Mesenchymal stem cell (in vitro differentiated cells and primary cell): ENCODE results near the gene BARX1.
A peak's percentile ranks its signal among the peaks of the same experiment; 100 is the strongest.

ENCODE experiments used
- DNase-seq: peaks from one replicate; pipeline ENCODE4 v3.0.0-alpha.2; 2013
- H2AFZ ChIP-seq: one replicate; pipeline ENCODE4 v1.6.1; 2013; ENCODE audit warnings: low read depth, mild to moderate bottlenecking, control low read depth, inconsistent platforms, low read length, moderate library complexity
- H2AK5ac ChIP-seq: 2 replicates; pipeline ENCODE4 v1.6.1; 2013; ENCODE audit warnings: low read length, moderate library complexity, mild to moderate bottlenecking, inconsistent platforms; ENCODE audit not compliant: severe bottlenecking
- H2BK120ac ChIP-seq: one replicate; pipeline ENCODE4 v1.6.1; 2013; ENCODE audit warnings: low read depth, mild to moderate bottlenecking, inconsistent platforms, low read length, moderate library complexity
- H2BK12ac ChIP-seq, 2 experiments: one replicate each; pipeline ENCODE4 v1.6.1; 2013; ENCODE audit warnings: inconsistent platforms in 2 of 2, low read length in 2 of 2, mild to moderate bottlenecking in 2 of 2, moderate library complexity in 2 of 2, control low read depth in 1 of 2
- H2BK15ac ChIP-seq: one replicate; pipeline ENCODE4 v1.6.1; 2013; ENCODE audit warnings: mild to moderate bottlenecking, low read depth, inconsistent platforms; ENCODE audit not compliant: poor library complexity, severe bottlenecking
- H2BK5ac ChIP-seq: 2 replicates; pipeline ENCODE4 v1.6.1; 2013; ENCODE audit warnings: low read depth, mild to moderate bottlenecking, low read length, control low read depth, inconsistent platforms; ENCODE audit not compliant: poor library complexity, severe bottlenecking
- H3K14ac ChIP-seq, 2 experiments: one replicate each; pipeline ENCODE4 v1.6.1; 2013; ENCODE audit warnings: inconsistent platforms in 2 of 2, low read length in 2 of 2, control low read depth in 1 of 2, mild to moderate bottlenecking in 1 of 2, moderate library complexity in 1 of 2
- H3K18ac ChIP-seq, 2 experiments: one replicate each; pipeline ENCODE4 v1.6.1; 2013; ENCODE audit warnings: inconsistent platforms in 2 of 2, low read length in 2 of 2, control low read depth in 1 of 2, low read depth in 1 of 2, mild to moderate bottlenecking in 1 of 2
- H3K23ac ChIP-seq, 2 experiments: one replicate each; pipeline ENCODE4 v1.6.1; 2013; ENCODE audit warnings: inconsistent platforms in 2 of 2, low read length in 2 of 2, mild to moderate bottlenecking in 2 of 2, moderate library complexity in 2 of 2, control low read depth in 1 of 2
- H3K27ac ChIP-seq: 2 replicates; pipeline ENCODE4 v1.5.1; 2013; ENCODE audit warnings: mild to moderate bottlenecking, moderate library complexity, low read length, control low read depth, inconsistent platforms; ENCODE audit not compliant: poor library complexity, severe bottlenecking
- H3K27me3 ChIP-seq, 2 experiments: 2 replicates each; pipeline versions ENCODE4 v1.6.1 to v1.7.0; 2013; ENCODE audit warnings: low read length in 2 of 2, mild to moderate bottlenecking in 2 of 2, moderate library complexity in 2 of 2, control low read depth in 1 of 2, inconsistent platforms in 1 of 2; ENCODE audit not compliant: control insufficient read depth in 1 of 2, insufficient read depth in 1 of 2
- H3K36me3 ChIP-seq, 2 experiments: 2 replicates each; pipeline versions ENCODE4 v1.6.1 to v1.7.0; 2013; ENCODE audit warnings: low read length in 2 of 2, control low read depth in 1 of 2, inconsistent platforms in 1 of 2, low read depth in 1 of 2, mild to moderate bottlenecking in 1 of 2; ENCODE audit not compliant: insufficient read depth in 2 of 2, control insufficient read depth in 1 of 2
- H3K4ac ChIP-seq, 2 experiments: one replicate each; pipeline ENCODE4 v1.6.1; 2013; ENCODE audit warnings: inconsistent platforms in 2 of 2, low read length in 2 of 2, mild to moderate bottlenecking in 2 of 2, moderate library complexity in 2 of 2, control low read depth in 1 of 2, low read depth in 1 of 2
- H3K4me1 ChIP-seq: 2 replicates; pipeline ENCODE4 v1.6.1; 2013; ENCODE audit warnings: low read depth, low read length, control low read depth; ENCODE audit not compliant: control insufficient read depth, insufficient read depth
- H3K4me2 ChIP-seq: 2 replicates; pipeline ENCODE4 v1.6.1; 2013; ENCODE audit warnings: low read length, mild to moderate bottlenecking, inconsistent platforms; ENCODE audit not compliant: poor library complexity, severe bottlenecking
- H3K4me3 ChIP-seq, 2 experiments: 2 replicates each; pipeline versions ENCODE4 v1.5.1 to v1.7.0; 2013; ENCODE audit warnings: low read length in 2 of 2, mild to moderate bottlenecking in 2 of 2, control low read depth in 1 of 2, low read depth in 1 of 2; ENCODE audit not compliant: insufficient read depth in 1 of 2
- H3K79me1 ChIP-seq: replicated peaks from 2 replicates; pipeline ENCODE4 v1.6.1; 2013; ENCODE audit warnings: mild to moderate bottlenecking, control low read depth, low read length, inconsistent platforms; ENCODE audit not compliant: poor library complexity, severe bottlenecking
- H3K9ac ChIP-seq: 2 replicates; pipeline ENCODE4 v1.7.0; 2013; ENCODE audit warnings: mild to moderate bottlenecking, low read length, moderate library complexity
- H3K9me3 ChIP-seq: 2 replicates; pipeline ENCODE4 v1.7.0; 2013; ENCODE audit warnings: mild to moderate bottlenecking, low read length; ENCODE audit not compliant: control insufficient read depth
- H4K8ac ChIP-seq: one replicate; pipeline ENCODE4 v1.6.1; 2013; ENCODE audit warnings: inconsistent platforms, mild to moderate bottlenecking, low read length, moderate library complexity
- H4K91ac ChIP-seq: one replicate; pipeline ENCODE4 v1.6.1; 2013; ENCODE audit warnings: mild to moderate bottlenecking, low read length, inconsistent platforms
- WGBS: methylation state at CpG from one replicate; pipeline ENCODE4 v1.1.7; 2013; ENCODE audit warnings: mixed read lengths; 5-methylcytosine and 5-hydroxymethylcytosine counted together

BARX1 gene

DNA sequence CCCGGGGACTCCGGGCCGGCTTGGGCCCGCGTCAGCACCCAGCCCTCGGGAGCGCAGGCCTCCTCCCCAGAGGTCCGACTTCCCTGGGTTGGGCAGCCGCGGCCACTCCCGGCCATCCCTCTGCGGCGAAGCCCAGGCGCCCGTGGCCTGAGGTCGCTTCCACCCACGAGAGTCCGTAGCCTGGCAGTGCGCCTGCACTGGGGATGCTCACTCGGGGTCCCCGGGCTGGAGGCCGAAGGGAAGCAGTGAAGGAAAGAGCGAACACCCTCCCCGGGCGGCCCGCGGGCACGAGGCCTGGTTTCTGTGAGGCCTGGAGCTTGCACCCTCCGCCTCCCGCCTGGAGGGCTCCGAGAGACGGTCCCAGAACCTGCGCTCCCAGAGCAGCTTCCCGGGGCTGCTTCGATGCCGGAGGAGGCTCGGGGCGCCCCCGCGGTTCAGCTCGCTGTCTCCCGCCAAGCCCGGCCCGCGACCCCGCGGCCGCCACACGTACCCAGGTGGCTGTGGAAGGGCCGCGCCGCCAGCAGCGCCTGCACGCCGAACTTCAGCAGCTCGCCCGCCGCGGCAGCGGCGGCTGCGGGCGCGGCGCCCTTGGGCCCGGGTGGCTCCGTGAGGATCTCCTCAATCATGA, 607 bp downstream of the BARX1 start:
- Histone ChIP-seq H4K8ac (no peak overlapping the region), H3K36me3 (no peaks in the 10 kb centered on the region), H3K23ac (no peak overlapping the region), H3K4me3 (peak overlapping the region in 1 of 2 experiments; percentile 15), H3K18ac (no peak overlapping the region), H3K27ac (no peak overlapping the region), H3K27me3 (peaks cover 91 to 95% of the 10 kb centered on the region in 2 experiments), H2BK120ac (no peak overlapping the region), H3K14ac (no peak overlapping the region), H4K91ac (no peak overlapping the region), H3K4me2 (peak overlapping the region; percentile 40), H2BK12ac (no peak overlapping the region), H2BK15ac (no peak overlapping the region), H2AK5ac (no peak overlapping the region), H2AFZ (no peak overlapping the region), H3K4me1 (peaks cover 47% of the 10 kb centered on the region), H3K79me1 (no peaks in the 10 kb centered on the region), H3K9me3 (peaks cover 16% of the 10 kb centered on the region), H3K9ac (no peak overlapping the region), H3K4ac (no peak overlapping the region), H2BK5ac (no peak overlapping the region)
- no peak for DNase-seq
- WGBS: 2% methylated on average over 52 of the region's 67 CpGs

DNA sequence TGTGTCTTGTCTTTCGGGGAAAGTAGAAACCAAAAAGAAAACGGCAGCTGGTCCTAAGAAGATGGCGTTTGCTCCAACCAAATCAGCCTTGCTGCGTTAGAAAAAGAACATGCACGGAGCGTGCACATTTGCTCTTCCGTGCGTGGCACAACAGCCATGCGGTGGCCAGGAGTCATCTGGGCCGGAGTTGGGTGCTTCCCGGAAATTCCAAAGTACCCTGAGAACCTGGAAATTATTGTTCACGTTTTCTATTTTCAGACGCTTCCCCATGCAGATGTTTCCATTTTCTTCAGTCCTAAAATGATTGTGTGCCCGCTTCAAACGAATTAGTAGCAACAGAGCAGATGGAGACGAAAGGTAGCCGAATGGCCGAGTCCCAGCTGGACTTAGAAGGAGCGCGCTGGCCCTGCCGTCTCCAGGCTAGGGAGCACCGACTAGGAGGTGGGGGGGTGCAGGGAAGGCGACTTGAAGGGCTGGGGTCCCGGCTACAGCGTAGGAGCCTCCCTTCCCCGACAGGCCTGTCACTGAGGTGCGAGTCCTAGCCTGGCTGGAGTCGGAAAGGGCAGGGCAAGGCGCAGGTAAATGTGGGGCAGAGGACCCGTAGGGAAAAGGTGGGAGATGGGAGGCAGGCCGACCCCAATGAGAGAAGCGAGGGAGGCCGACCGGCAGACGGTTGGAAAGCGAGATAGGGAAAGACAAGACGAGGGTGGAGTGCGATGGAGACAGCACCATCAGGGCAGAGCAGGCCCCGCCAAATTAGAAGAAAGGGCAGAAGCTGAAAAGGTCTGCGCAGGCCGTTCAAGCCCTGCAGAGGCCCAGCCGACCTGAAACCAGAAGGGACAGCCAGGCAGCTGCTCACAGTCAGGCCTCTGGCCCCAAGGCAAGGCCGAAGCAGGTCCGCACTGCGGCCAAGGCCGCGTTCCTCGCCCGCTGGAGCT, 1.4 kb downstream of the BARX1 start:
- Histone ChIP-seq H2BK12ac (no peak overlapping the region), H3K4me2 (no peak overlapping the region), H3K4me1 (peaks cover 40% of the 10 kb centered on the region), H3K9ac (no peak overlapping the region), H2AFZ (no peak overlapping the region), H2AK5ac (no peak overlapping the region), H3K14ac (no peak overlapping the region), H3K27ac (no peak overlapping the region), H4K91ac (no peak overlapping the region), H3K27me3 (peaks cover 91 to 95% of the 10 kb centered on the region in 2 experiments), H3K9me3 (peaks cover 18% of the 10 kb centered on the region), H2BK15ac (no peak overlapping the region), H3K36me3 (no peaks in the 10 kb centered on the region), H3K18ac (no peak overlapping the region), H3K4me3 (no peak overlapping the region), H2BK5ac (no peak overlapping the region), H4K8ac (no peak overlapping the region), H3K79me1 (no peaks in the 10 kb centered on the region), H2BK120ac (no peak overlapping the region), H3K4ac (no peak overlapping the region), H3K23ac (no peak overlapping the region)
- WGBS: 8% methylated on average over 49 of the region's 49 CpGs
- no peak for DNase-seq

DNA sequence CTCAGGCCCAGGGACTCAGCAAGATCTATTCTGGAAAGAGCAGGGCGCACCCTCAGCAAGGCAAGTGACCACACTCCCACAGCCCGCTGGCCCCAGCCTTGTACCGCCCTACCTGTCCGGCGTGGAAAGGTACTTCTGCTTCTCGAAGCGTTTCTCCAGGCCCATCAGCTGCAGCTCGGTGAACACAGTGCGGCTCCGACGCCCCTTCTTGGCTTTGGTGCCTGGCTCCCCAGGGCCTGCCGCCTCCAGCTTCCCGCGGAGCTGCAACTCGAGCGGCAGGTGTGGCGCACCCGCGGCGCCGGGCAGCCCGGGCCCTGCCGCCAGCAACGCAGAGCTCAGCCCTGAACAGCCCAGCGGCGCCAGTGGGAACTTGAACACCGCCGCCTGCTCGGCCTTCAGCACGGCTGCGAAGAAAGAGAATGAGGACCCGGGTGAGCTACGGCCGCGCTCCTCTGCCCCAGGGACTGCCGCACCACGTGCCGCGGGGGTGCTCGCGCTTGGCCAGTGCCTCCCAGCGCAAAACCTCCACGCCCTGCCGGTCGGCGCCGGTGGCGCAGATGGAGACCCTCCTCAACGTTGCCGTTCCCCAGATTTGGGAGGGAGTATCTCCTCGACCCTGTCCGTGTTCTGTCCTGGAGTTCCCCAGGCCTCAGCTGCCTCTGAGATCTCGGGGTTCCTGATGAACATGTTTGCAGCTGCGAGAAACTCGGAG, 2.2 kb downstream of the BARX1 start:
- WGBS: 4% methylated on average over 55 of the region's 55 CpGs
- H2BK15ac ChIP-seq: no peak overlapping the region
- no peak overlapping the region for H2AFZ ChIP-seq

More for the DNA sequence above, 2.2 kb downstream of the BARX1 start:
- no peak overlapping the region for H2BK120ac ChIP-seq
- H3K27ac ChIP-seq: no peak overlapping the region
- no peak overlapping the region for H3K4ac ChIP-seq
- H4K8ac ChIP-seq: no peak overlapping the region
- no peak overlapping the region for H3K4me2 ChIP-seq
- no peak overlapping the region for H3K4me3 ChIP-seq
- H3K27me3 ChIP-seq: peaks cover 91 to 95% of the 10 kb centered on the region in 2 experiments
- DNase-seq: no peak
- H3K36me3 ChIP-seq: no peaks in the 10 kb centered on the region
- no peak overlapping the region for H3K9ac ChIP-seq
- peaks cover 18% of the 10 kb centered on the region for H3K9me3 ChIP-seq
- no peak overlapping the region for H3K18ac ChIP-seq
- no peak overlapping the region for H4K91ac ChIP-seq
- H3K14ac ChIP-seq: no peak overlapping the region
- H2AK5ac ChIP-seq: no peak overlapping the region
- no peak overlapping the region for H2BK5ac ChIP-seq
- H2BK12ac ChIP-seq: no peak overlapping the region
- no peaks in the 10 kb centered on the region for H3K79me1 ChIP-seq
- peaks cover 34% of the 10 kb centered on the region for H3K4me1 ChIP-seq
- peak overlapping the region in 1 of 2 experiments; percentile 23 for H3K23ac ChIP-seq
